ENCODE measurements around the gene TNS3.

The TNS3 gene

GRCh38 chr7:47298636-47299035 is 283.3 kb downstream of the TNS3 start:
- in situ Hi-C loops (cut with HindIII; ENCODE audit: low sequenced_read_pairs): no loop called here

- in situ Hi-C loops (cut with HindIII; ENCODE audit: low sequenced_read_pairs): no loop called here
Observed at GRCh38 chr7:47297120-47297519, 284.8 kb downstream of the TNS3 start.

- in situ Hi-C loops (cut with HindIII; ENCODE audit: low sequenced_read_pairs): no loop called here
Observed at GRCh38 chr7:47295606-47296005, 286.3 kb downstream of the TNS3 start.

- in situ Hi-C loops (cut with HindIII; ENCODE audit: low sequenced_read_pairs): no loop called here
Observed at GRCh38 chr7:47294556-47295222, 287.2 kb downstream of the TNS3 start.

GRCh38 chr7:47293884-47294555 is 287.9 kb downstream of the TNS3 start:
- in situ Hi-C loops (cut with HindIII; ENCODE audit: low sequenced_read_pairs): no loop called here

- in situ Hi-C loops (cut with HindIII; ENCODE audit: low sequenced_read_pairs): no loop called here
Observed at GRCh38 chr7:47292832-47293309, 289.0 kb downstream of the TNS3 start.

- in situ Hi-C loops (cut with HindIII; ENCODE audit: low sequenced_read_pairs): no loop called here
Observed at GRCh38 chr7:47291461-47292081, 290.3 kb downstream of the TNS3 start.

GRCh38 chr7:47290867-47291266 is 291.0 kb downstream of the TNS3 start:
- in situ Hi-C loops (cut with HindIII; ENCODE audit: low sequenced_read_pairs): no loop called here

- in situ Hi-C loops (cut with HindIII; ENCODE audit: low sequenced_read_pairs): no loop called here
Observed at GRCh38 chr7:47290466-47290865, 291.4 kb downstream of the TNS3 start.

- in situ Hi-C loops (cut with HindIII; ENCODE audit: low sequenced_read_pairs): no loop called here
Observed at GRCh38 chr7:47288060-47288459, 293.9 kb downstream of the TNS3 start.

- in situ Hi-C loops (cut with HindIII; ENCODE audit: low sequenced_read_pairs): no loop called here
Observed at GRCh38 chr7:47285860-47286491, 295.9 kb downstream of the TNS3 start.

- in situ Hi-C loops (cut with HindIII; ENCODE audit: low sequenced_read_pairs): no loop called here
Observed at GRCh38 chr7:47284691-47285635, 296.9 kb downstream of the TNS3 start.

GRCh38 chr7:47283497-47284131 is 298.3 kb downstream of the TNS3 start:
- in situ Hi-C loops (cut with HindIII; ENCODE audit: low sequenced_read_pairs): no loop called here

GRCh38 chr7:47282790-47283496 is 299.0 kb downstream of the TNS3 start:
- in situ Hi-C loops (cut with HindIII; ENCODE audit: low sequenced_read_pairs): no loop called here

GRCh38 chr7:47281966-47282643 is 299.8 kb downstream of the TNS3 start:
- in situ Hi-C loops (cut with HindIII; ENCODE audit: low sequenced_read_pairs): no loop called here

- in situ Hi-C loops (cut with HindIII; ENCODE audit: low sequenced_read_pairs): no loop called here
Observed at GRCh38 chr7:47281161-47281560, 300.8 kb downstream of the TNS3 start.

- in situ Hi-C loops (cut with HindIII; ENCODE audit: low sequenced_read_pairs): no loop called here
Observed at GRCh38 chr7:47280114-47280513, 301.8 kb downstream of the TNS3 start.

- in situ Hi-C loops (cut with HindIII; ENCODE audit: low sequenced_read_pairs): no loop called here
Observed at GRCh38 chr7:47278043-47278442, 303.9 kb downstream of the TNS3 start.

- in situ Hi-C loops (cut with HindIII; ENCODE audit: low sequenced_read_pairs): no loop called here
Observed at GRCh38 chr7:47277321-47277781, 304.6 kb downstream of the TNS3 start.
